ENCODE data around the gene RPL4.

DNA sequence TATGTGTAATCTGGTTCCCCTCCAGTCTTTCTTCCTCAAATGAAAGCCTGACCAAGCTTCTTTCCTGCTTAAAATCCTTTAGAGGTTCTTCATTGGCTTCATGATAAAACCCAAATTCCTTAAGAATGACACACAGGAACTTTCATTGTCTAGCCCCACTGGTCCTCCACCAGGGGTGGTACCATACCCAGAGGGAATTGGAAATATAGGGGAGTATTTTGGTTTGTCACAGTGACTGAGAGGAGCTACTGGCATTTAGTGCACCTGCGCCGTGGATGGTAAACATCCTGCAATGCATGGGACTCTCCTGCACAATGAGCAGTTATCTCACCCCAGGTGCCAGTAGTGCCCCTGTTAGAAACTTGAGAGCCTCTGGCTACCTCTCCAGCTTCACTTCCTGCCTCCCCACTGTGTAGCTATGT, 11.3 kb upstream of the RPL4 start:
- TF ChIP-seq, protein P1, sequence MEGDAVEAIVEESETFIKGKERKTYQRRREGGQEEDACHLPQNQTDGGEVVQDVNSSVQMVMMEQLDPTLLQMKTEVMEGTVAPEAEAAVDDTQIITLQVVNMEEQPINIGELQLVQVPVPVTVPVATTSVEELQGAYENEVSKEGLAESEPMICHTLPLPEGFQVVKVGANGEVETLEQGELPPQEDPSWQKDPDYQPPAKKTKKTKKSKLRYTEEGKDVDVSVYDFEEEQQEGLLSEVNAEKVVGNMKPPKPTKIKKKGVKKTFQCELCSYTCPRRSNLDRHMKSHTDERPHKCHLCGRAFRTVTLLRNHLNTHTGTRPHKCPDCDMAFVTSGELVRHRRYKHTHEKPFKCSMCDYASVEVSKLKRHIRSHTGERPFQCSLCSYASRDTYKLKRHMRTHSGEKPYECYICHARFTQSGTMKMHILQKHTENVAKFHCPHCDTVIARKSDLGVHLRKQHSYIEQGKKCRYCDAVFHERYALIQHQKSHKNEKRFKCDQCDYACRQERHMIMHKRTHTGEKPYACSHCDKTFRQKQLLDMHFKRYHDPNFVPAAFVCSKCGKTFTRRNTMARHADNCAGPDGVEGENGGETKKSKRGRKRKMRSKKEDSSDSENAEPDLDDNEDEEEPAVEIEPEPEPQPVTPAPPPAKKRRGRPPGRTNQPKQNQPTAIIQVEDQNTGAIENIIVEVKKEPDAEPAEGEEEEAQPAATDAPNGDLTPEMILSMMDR (IDR thresholded peaks at IDR 0.05) = no peak
- no peak for TF ChIP-seq POLR2A (IDR thresholded peaks at IDR 0.05)

All from uterus (tissue), 2 donors.